Measurements from ENCODE around the gene PPP2R2C. TPM values are rescaled to one million over a fixed set of nuclear protein-coding genes. Genes with fewer than 3 reads are reported as not detected.

The PPP2R2C gene
- polyA plus RNA-seq, 1 donor (not counting 4 experiments of a cell fraction or from before 2014, with no cell fraction given), result 12.3 TPM

DNA sequence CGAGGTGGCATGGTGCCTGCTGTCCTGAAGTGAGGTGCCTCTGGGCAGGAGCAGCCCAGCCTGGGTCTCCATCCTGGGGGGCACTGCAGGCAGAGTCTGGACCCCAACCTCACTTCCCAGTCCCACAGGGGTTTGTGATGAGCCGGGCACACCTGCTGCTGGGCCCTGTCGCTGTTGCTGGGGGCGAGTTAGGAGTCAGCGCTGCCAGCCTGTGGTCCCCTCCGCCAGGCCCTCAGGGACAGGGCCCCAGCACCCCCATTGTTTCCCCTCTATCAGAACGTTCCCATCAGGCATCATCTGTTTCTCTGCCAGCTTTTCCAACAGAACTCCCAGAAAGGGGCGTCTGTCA, 179.3 kb downstream of the PPP2R2C start:
- Histone ChIP-seq H3K27ac (ENCODE audit: control insufficient read depth, insufficient read depth, low read length) (no peak overlapping the region), H3K36me3 (ENCODE audit: control insufficient read depth in 2 of 2, extremely low read depth in 1 of 2, insufficient read depth in 2 of 2, low read length in 2 of 2) (peaks cover 0 to 10% of the 10 kb centered on the region in 2 experiments), H3K4me1 (ENCODE audit: control insufficient read depth, extremely low read depth, insufficient read depth, low read length) (no peaks in the 10 kb centered on the region), H3K9ac (ENCODE audit: control insufficient read depth, extremely low read depth, insufficient read depth, low read length) (no peak overlapping the region), H3K27me3 (ENCODE audit: control insufficient read depth, extremely low read depth, insufficient read depth, low read length) (no peaks in the 10 kb centered on the region), H3K4me2 (ENCODE audit: control insufficient read depth, extremely low read depth, insufficient read depth, low read depth, low read length) (no peak overlapping the region), H3K9me3 (ENCODE audit: control insufficient read depth, low read depth, low read length) (no peaks in the 10 kb centered on the region), H3K79me2 (ENCODE audit: control insufficient read depth, insufficient read depth, low read length) (no peaks in the 10 kb centered on the region), H3K9me1 (ENCODE audit: control insufficient read depth, extremely low read depth, insufficient read depth, low read length) (no peaks in the 10 kb centered on the region), H2AFZ (ENCODE audit: control insufficient read depth, low read length) (no peak overlapping the region), H4K20me1 (ENCODE audit: control insufficient read depth, extremely low read depth, insufficient read depth, low read length) (no peaks in the 10 kb centered on the region), H3K4me3 (ENCODE audit: control insufficient read depth in 2 of 3, extremely low read depth in 1 of 3, insufficient read depth in 2 of 3, low read depth in 1 of 3, low read length in 3 of 3) (no peak overlapping the region)
- FAIRE-seq, result no peak
- DNase-seq (ENCODE audit: low read depth, low spot score), result no peak
- TF ChIP-seq, protein P1, sequence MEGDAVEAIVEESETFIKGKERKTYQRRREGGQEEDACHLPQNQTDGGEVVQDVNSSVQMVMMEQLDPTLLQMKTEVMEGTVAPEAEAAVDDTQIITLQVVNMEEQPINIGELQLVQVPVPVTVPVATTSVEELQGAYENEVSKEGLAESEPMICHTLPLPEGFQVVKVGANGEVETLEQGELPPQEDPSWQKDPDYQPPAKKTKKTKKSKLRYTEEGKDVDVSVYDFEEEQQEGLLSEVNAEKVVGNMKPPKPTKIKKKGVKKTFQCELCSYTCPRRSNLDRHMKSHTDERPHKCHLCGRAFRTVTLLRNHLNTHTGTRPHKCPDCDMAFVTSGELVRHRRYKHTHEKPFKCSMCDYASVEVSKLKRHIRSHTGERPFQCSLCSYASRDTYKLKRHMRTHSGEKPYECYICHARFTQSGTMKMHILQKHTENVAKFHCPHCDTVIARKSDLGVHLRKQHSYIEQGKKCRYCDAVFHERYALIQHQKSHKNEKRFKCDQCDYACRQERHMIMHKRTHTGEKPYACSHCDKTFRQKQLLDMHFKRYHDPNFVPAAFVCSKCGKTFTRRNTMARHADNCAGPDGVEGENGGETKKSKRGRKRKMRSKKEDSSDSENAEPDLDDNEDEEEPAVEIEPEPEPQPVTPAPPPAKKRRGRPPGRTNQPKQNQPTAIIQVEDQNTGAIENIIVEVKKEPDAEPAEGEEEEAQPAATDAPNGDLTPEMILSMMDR (optimal IDR thresholded peaks at IDR 0.05 in 1 of 3, IDR thresholded peaks at IDR 0.05 in 1 of 3, conservative IDR thresholded peaks at IDR 0.05 in 1 of 3; ENCODE audit: extremely low read depth in 1 of 3, insufficient read depth in 2 of 3, low read length in 3 of 3), result no peak
- no peak for TF ChIP-seq EZH2 (IDR thresholded peaks at IDR 0.05; ENCODE audit: low read length)
- dilution Hi-C loops (cut with MboI; ENCODE audit: extremely low pct_ligation_motif_present, low sequenced_read_pairs), result no loop called here

DNA sequence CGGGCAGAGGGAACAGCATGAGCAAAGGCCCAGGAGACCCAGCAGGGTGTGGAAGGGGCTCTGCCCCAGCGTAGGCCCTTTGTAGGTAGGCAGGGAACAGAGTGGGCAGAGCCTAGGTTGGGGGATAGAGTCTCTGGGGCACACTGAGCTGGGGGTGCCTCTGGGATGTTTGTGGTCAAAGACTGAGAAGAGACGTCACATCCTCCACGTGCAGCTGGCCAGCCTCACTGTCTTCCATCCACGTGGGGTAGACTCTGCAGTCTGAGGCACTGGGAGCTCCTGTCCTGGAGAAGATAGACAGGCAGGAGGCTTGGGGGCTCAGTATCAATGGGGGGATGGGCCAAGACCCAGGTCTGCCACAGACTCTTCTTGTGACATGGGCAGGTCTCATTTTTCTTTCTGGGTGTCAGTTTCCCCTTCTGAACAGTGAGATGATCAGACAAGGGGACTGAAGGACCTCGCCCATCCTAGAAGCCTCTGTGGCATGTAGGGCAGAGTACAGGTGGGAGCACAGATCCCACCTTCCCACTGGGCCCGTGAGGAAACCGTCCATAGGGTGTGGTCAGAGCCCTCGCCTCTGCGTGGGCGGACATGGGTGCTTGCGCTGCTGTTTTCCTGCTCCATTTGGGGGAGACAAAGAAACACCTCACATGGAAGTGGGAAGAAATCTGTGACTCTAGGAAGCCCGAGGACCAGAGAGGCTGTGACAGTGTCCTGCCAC, 179.9 kb downstream of the PPP2R2C start:
- dilution Hi-C loops (cut with MboI; ENCODE audit: extremely low pct_ligation_motif_present, low sequenced_read_pairs), result no loop called here
- Histone ChIP-seq H3K4me3 (ENCODE audit: control insufficient read depth in 2 of 3, extremely low read depth in 1 of 3, insufficient read depth in 2 of 3, low read depth in 1 of 3, low read length in 3 of 3) (no peak overlapping the region), H3K27me3 (ENCODE audit: control insufficient read depth, extremely low read depth, insufficient read depth, low read length) (no peaks in the 10 kb centered on the region), H3K27ac (ENCODE audit: control insufficient read depth, insufficient read depth, low read length) (no peak overlapping the region), H4K20me1 (ENCODE audit: control insufficient read depth, extremely low read depth, insufficient read depth, low read length) (no peaks in the 10 kb centered on the region), H3K79me2 (ENCODE audit: control insufficient read depth, insufficient read depth, low read length) (no peaks in the 10 kb centered on the region), H3K9ac (ENCODE audit: control insufficient read depth, extremely low read depth, insufficient read depth, low read length) (no peak overlapping the region), H3K4me2 (ENCODE audit: control insufficient read depth, extremely low read depth, insufficient read depth, low read depth, low read length) (no peak overlapping the region), H3K4me1 (ENCODE audit: control insufficient read depth, extremely low read depth, insufficient read depth, low read length) (no peaks in the 10 kb centered on the region), H2AFZ (ENCODE audit: control insufficient read depth, low read length) (no peak overlapping the region), H3K9me1 (ENCODE audit: control insufficient read depth, extremely low read depth, insufficient read depth, low read length) (no peaks in the 10 kb centered on the region), H3K36me3 (ENCODE audit: control insufficient read depth in 2 of 2, extremely low read depth in 1 of 2, insufficient read depth in 2 of 2, low read length in 2 of 2) (peaks cover 0 to 10% of the 10 kb centered on the region in 2 experiments), H3K9me3 (ENCODE audit: control insufficient read depth, low read depth, low read length) (no peaks in the 10 kb centered on the region)
- DNase-seq (ENCODE audit: low read depth, low spot score) (no peak), FAIRE-seq (no peak)
- TF ChIP-seq EZH2 (IDR thresholded peaks at IDR 0.05; ENCODE audit: low read length), result no peak
- TF ChIP-seq, protein P1 (optimal IDR thresholded peaks at IDR 0.05 in 1 of 3, IDR thresholded peaks at IDR 0.05 in 1 of 3, conservative IDR thresholded peaks at IDR 0.05 in 1 of 3; ENCODE audit: extremely low read depth in 1 of 3, insufficient read depth in 2 of 3, low read length in 3 of 3), result no peak
